Choroid plexus epithelial cell (primary cell): ENCODE data around the gene ARG2.
A peak's percentile ranks its signal among the peaks of the same experiment; 100 is the strongest.

Experiments
- DNase-seq: peaks from one replicate; pipeline ENCODE4 v3.0.0-alpha.2; 2010; ENCODE audit warnings: low read depth
- H3K4me3 ChIP-seq: 2 replicates; pipeline ENCODE4 v1.5.1; 2011; ENCODE audit warnings: low read depth, mild to moderate bottlenecking, control low read depth, low read length, moderate library complexity
- TF ChIP-seq, protein P1 (sequence below): conservative IDR thresholded peaks from 2 replicates; pipeline ENCODE4 v1.5.1; 2011; ENCODE audit warnings: low read depth, mild to moderate bottlenecking, control low read depth, inconsistent platforms, low read length, moderate library complexity

ARG2 gene

DNA sequence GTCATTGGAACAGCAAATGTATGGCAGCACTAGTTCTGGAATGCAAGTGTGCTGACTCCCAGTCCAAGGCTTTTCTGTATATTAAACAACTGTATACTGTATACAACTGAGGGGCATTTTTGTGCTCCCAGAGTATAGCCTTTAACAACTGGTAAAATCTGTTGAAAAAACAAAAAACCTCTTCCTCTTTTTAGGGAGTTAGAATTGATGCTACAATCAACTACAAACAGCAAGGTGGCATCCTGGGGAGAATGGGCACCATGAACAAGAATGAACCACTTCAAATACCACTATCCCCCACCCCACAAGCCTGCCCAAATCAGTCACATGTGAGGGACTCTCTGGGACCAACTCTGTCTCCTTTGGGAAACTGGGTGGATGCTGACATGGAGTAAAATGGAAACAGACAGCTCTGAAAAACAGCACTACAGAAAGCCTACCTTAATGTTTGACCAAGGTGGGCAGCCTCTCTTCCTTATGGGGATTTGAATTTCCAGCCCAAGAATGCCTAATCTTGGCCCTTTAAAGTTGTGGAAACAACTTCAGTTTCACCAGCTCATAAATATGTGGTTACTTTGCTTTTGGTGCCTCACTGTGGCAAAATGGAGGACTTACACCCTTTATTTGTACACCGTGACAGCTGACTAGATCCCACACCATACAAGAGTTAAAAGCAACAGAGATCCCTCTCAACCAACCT is 47.2 kb downstream of the ARG2 start:
- no peak overlapping the region for H3K4me3 ChIP-seq
- peak; percentile 86 for DNase-seq
- TF ChIP-seq, protein P1, sequence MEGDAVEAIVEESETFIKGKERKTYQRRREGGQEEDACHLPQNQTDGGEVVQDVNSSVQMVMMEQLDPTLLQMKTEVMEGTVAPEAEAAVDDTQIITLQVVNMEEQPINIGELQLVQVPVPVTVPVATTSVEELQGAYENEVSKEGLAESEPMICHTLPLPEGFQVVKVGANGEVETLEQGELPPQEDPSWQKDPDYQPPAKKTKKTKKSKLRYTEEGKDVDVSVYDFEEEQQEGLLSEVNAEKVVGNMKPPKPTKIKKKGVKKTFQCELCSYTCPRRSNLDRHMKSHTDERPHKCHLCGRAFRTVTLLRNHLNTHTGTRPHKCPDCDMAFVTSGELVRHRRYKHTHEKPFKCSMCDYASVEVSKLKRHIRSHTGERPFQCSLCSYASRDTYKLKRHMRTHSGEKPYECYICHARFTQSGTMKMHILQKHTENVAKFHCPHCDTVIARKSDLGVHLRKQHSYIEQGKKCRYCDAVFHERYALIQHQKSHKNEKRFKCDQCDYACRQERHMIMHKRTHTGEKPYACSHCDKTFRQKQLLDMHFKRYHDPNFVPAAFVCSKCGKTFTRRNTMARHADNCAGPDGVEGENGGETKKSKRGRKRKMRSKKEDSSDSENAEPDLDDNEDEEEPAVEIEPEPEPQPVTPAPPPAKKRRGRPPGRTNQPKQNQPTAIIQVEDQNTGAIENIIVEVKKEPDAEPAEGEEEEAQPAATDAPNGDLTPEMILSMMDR = peak; percentile 74

DNA sequence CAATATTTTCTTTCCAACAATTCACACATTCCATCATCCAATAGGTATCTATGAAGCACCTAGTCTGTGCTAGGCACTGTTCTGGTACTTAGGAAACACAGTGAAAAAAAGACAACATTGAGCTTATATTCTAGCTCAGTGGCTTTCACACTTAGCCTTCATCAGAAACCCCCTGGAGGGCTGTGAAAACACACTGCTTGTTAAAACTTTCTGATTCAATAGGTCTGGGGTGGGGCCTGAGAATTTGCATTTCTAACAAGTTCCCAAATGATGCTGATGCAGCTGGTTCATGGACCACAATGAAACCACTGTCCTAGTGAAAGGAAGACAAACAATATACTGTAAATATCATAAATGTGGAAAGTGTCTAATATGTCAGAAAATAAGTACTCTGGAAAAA is 48.8 kb downstream of the ARG2 start:
- DNase-seq = no peak
- TF ChIP-seq, protein P1 = no peak
- H3K4me3 ChIP-seq = no peak overlapping the region

DNA sequence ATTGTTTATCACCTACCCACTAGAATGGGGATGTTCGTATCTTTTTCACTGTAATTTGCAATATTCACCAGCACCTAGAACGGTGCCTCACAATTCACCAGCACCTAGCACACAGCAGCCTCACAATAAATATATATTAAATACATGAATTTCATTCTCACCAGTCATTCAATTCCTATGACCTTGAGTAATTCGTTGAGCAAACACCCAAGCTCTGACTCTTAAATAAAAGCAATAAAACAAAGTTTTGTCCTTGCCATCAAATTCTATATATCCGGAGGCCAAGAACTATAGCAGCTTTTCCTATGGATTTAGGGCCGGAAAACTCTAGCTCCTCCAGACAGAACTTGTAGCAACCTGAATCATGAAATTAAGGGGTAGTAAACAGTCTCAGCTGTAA is 53.7 kb downstream of the ARG2 start:
- TF ChIP-seq, protein P1 = no peak
- DNase-seq = peak; percentile 30
- peak overlapping the region; percentile 95 for H3K4me3 ChIP-seq

DNA sequence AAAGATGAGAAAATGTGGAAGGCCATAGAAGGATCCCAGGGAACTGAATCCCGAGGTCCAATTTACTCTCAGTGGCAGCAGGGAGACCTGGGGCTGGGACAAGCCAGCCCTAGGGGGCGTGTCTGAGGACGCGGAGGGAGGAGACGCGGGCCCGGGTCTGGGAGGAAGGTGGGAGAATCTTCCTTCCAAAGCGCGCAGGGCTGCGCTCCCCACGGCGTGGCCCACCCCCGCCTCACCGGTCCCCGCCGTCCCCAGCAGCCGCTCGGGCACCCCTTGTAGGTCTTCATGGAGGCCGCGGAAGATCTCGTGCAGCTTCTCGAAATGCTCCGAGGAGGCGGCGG is 54.4 kb downstream of the ARG2 start:
- TF ChIP-seq, protein P1 = peak; percentile 37
- DNase-seq = peak; percentile 52

DNA sequence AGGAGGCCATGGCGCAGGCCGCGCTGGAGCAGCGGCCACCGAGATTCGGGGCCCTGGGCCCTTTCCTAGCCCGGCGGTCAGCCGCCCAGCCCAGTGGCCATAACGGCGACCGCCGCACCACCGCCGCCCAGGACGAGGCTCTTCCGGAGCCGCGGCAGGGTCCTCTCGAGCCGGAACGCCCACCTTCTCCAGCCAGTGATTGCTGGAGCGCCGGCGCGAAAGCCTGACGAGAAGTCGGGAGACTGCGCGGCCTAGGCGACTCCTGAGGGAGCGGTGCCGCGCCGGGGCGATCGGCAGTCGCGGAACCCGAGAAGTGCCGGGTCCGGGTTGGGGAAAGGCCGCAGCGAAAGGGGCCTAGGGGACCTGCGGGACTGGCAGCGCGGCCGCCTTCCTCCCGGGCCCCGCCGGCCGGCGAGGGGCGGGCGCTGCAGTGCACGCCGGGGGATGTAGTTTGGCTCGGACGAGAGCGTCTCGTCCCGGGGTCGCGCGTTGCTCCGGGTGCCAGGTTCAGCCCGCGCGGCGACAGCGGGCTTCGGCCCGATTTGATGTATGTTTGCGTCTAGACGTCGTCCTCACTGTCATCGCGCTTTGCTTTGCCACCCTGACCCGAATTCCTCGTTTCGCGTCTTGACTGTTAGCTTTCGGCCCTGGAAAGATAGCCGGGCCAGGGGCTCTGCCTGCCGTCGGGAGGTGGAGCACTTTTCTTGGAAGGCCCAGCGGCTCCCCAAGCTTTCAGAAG is 54.9 kb downstream of the ARG2 start, which contains the start of gene VTI1B:
TSS of gene VTI1B (minus strand) at position 153 of the 739 bp plus-strand sequence. CDS start at position 10, 143 bp downstream.
- H3K4me3 ChIP-seq = peak within 1 kb of the TSS; percentile 95
- peak; percentile 76 for DNase-seq
- TF ChIP-seq, protein P1 = peak; percentile 51

More for the DNA sequence above, 54.4 kb downstream of the ARG2 start:
- H3K4me3 ChIP-seq = peak overlapping the region; percentile 95

DNA sequence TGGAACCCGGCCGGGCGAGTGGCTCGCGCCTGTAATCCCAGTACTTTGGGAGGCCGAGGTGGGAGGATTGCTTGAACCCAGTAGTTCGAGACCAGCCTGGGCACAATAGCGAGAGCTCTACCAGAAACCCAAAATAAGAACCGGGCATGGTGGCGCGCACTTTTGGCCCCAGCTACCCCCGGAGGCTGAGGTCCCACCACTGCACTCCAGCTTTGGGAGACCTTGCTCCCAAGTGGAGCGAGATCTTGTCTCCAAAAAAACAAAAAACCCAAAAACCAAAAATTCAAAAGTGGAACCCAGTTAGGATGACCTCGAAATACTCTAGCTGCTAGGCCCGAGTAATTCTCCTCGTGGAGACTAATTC is 55.5 kb downstream of the ARG2 start:
- TF ChIP-seq, protein P1 = no peak
- peak overlapping the region; percentile 95 for H3K4me3 ChIP-seq
- no peak for DNase-seq
